ENCODE data around the gene SLC25A48.

The SLC25A48 gene

GRCh38 chr5:135826994-135827671 is 7.3 kb upstream of the SLC25A48 start:
- peaks cover 4% of the 10 kb centered on the region for H3K27me3 ChIP-seq (replicated peaks; ENCODE audit: control insufficient read depth, insufficient read depth, low read length)
- H3K36me3 ChIP-seq (ENCODE audit: control insufficient read depth, insufficient read depth, low read length): no peaks in the 10 kb centered on the region
- H3K4me3 ChIP-seq (replicated peaks; ENCODE audit: low read depth, low read length): no peak overlapping the region
- no peak for TF ChIP-seq CTCF (IDR thresholded peaks at IDR 0.05; ENCODE audit: insufficient read depth, low read length, poor library complexity, severe bottlenecking)
- no peak for DNase-seq (ENCODE audit: extremely low read depth, insufficient read length)

- Histone ChIP-seq H3K4me3 (replicated peaks; ENCODE audit: low read depth, low read length) (no peak overlapping the region), H3K27me3 (replicated peaks; ENCODE audit: control insufficient read depth, insufficient read depth, low read length) (peaks cover 4% of the 10 kb centered on the region), H3K36me3 (ENCODE audit: control insufficient read depth, insufficient read depth, low read length) (no peaks in the 10 kb centered on the region)
- no peak for TF ChIP-seq CTCF (IDR thresholded peaks at IDR 0.05; ENCODE audit: insufficient read depth, low read length, poor library complexity, severe bottlenecking)
- no peak for DNase-seq (ENCODE audit: extremely low read depth, insufficient read length)
Observed at GRCh38 chr5:135827965-135828781, 6.3 kb upstream of the SLC25A48 start.

GRCh38 chr5:135828782-135829127 is 5.7 kb upstream of the SLC25A48 start:
- peaks cover 4% of the 10 kb centered on the region for H3K27me3 ChIP-seq (replicated peaks; ENCODE audit: control insufficient read depth, insufficient read depth, low read length)
- DNase-seq (ENCODE audit: extremely low read depth, insufficient read length): no peak
- no peaks in the 10 kb centered on the region for H3K36me3 ChIP-seq (ENCODE audit: control insufficient read depth, insufficient read depth, low read length)
- TF ChIP-seq CTCF (IDR thresholded peaks at IDR 0.05; ENCODE audit: insufficient read depth, low read length, poor library complexity, severe bottlenecking): no peak
- H3K4me3 ChIP-seq (replicated peaks; ENCODE audit: low read depth, low read length): no peak overlapping the region

GRCh38 chr5:135829179-135829578 is 5.3 kb upstream of the SLC25A48 start:
- DNase-seq (ENCODE audit: extremely low read depth, insufficient read length): no peak
- TF ChIP-seq CTCF (IDR thresholded peaks at IDR 0.05; ENCODE audit: insufficient read depth, low read length, poor library complexity, severe bottlenecking): no peak
- Histone ChIP-seq H3K27me3 (replicated peaks; ENCODE audit: control insufficient read depth, insufficient read depth, low read length) (peaks cover 4% of the 10 kb centered on the region), H3K36me3 (ENCODE audit: control insufficient read depth, insufficient read depth, low read length) (no peaks in the 10 kb centered on the region), H3K4me3 (replicated peaks; ENCODE audit: low read depth, low read length) (no peak overlapping the region)

GRCh38 chr5:135829681-135830383 is 4.6 kb upstream of the SLC25A48 start:
- H3K27me3 ChIP-seq (replicated peaks; ENCODE audit: control insufficient read depth, insufficient read depth, low read length): peaks cover 4% of the 10 kb centered on the region

More at GRCh38 chr5:135829681-135830383, 4.6 kb upstream of the SLC25A48 start:
- no peaks in the 10 kb centered on the region for H3K36me3 ChIP-seq (ENCODE audit: control insufficient read depth, insufficient read depth, low read length)
- peak; percentile 37 for DNase-seq (ENCODE audit: extremely low read depth, insufficient read length)
- no peak overlapping the region for H3K4me3 ChIP-seq (replicated peaks; ENCODE audit: low read depth, low read length)
- peak; percentile 82 for TF ChIP-seq CTCF (IDR thresholded peaks at IDR 0.05; ENCODE audit: insufficient read depth, low read length, poor library complexity, severe bottlenecking)
